Measurements from ENCODE around the gene EEF2.

Gene EEF2

DNA sequence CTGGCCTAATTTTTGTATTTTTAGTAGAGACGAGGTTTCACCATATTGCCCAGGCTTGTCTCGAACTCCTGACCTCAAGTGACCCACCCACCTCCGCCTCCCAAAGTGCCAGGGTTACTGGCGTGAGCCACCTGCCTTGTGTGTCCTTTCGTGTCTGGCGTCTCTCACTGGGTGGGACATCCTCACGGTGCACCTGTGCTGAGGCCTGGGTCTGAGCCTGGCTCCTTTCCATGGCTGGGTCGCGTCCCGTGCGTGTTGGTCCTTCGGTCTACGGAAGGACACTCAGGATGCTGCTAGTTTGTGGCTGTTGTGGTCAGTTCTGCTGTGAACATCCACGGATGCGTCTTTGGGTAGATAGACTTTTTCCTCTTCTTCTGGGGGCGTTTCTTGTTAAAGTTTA, 41.9 kb upstream of the EEF2 start:
- no peak for TF ChIP-seq NFIC (IDR thresholded peaks at IDR 0.05)
- TF ChIP-seq CEBPB (IDR thresholded peaks at IDR 0.05) = no peak
- no peak for TF ChIP-seq TAF1 (IDR thresholded peaks at IDR 0.05; ENCODE audit: low read depth)
- no peak for TF ChIP-seq TCF12 (IDR thresholded peaks at IDR 0.05; ENCODE audit: low read depth)
- TF ChIP-seq EGR1 (IDR thresholded peaks at IDR 0.05) = no peak

- no peak for TF ChIP-seq EP300 (IDR thresholded peaks at IDR 0.05; ENCODE audit: borderline replicate concordance)
- TF ChIP-seq CREB1 (IDR thresholded peaks at IDR 0.05; ENCODE audit: low read depth) = no peak
- no peak for TF ChIP-seq ZBTB7A (IDR thresholded peaks at IDR 0.05; ENCODE audit: low read depth)
- no peak for TF ChIP-seq NFIC (IDR thresholded peaks at IDR 0.05)
- no peak for TF ChIP-seq TEAD4 (IDR thresholded peaks at IDR 0.05)
- TF ChIP-seq RAD21 (IDR thresholded peaks at IDR 0.05; ENCODE audit: low read depth) = no peak
- TF ChIP-seq CEBPB (IDR thresholded peaks at IDR 0.05) = no peak
- TF ChIP-seq TCF12 (IDR thresholded peaks at IDR 0.05; ENCODE audit: low read depth) = no peak
- no peak for TF ChIP-seq FOXM1 (IDR thresholded peaks at IDR 0.05; ENCODE audit: borderline replicate concordance, low read depth)
- no peak for TF ChIP-seq YY1 (IDR thresholded peaks at IDR 0.05; ENCODE audit: low read depth)
These were observed 40.1 kb upstream of the EEF2 start for GRCh38 chr19:4025317-4025716.

DNA sequence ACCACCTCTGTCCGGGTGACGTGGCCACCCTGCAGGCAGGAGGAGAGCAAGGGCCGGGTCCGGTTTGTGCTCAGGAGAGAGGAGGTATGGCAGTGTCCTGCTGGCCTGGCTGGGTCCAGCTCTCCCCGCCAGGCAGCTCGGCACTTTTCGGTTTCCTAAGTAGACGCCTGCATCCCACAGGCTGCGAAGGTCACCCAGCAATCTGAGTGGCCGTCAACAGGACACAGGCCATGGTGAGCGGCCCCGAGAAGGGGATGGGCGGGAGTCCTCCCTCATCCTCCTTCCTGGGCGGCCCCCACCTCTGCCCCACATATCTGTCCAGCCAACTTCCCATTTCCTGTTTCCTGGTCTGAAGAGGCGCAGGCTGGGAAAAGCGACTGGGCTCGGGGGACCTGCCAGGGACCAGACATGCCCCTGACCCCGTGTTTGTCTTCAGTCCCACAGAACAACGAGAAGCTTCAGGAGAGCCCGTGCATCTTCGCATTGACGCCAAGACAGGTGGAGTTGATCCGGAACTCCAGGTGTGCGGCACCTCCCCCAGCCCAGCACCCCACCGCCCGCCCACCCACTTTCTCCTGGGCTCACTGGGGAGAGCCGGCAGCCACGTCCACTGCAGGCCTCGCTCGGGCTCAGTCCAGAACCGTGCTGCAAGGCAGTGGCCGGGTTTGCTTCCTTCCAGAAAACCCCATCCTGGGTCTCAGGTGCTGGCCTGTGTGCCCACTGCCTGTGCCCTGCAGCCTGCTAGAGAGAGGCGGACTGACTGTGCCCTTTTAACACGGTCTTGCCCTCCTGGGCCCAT, 38.5 kb upstream of the EEF2 start:
- TF ChIP-seq USF1 (IDR thresholded peaks at IDR 0.05) (no peak), EP300 (IDR thresholded peaks at IDR 0.05; ENCODE audit: borderline replicate concordance) (no peak), NFIC (IDR thresholded peaks at IDR 0.05) (no peak), CEBPB (IDR thresholded peaks at IDR 0.05) (no peak), CREB1 (IDR thresholded peaks at IDR 0.05; ENCODE audit: low read depth) (no peak), FOXM1 (IDR thresholded peaks at IDR 0.05; ENCODE audit: borderline replicate concordance, low read depth) (no peak), TAF1 (IDR thresholded peaks at IDR 0.05; ENCODE audit: low read depth) (no peak), YY1 (IDR thresholded peaks at IDR 0.05; ENCODE audit: low read depth) (no peak), EGR1 (IDR thresholded peaks at IDR 0.05) (no peak)
- TF ChIP-seq, protein P1, sequence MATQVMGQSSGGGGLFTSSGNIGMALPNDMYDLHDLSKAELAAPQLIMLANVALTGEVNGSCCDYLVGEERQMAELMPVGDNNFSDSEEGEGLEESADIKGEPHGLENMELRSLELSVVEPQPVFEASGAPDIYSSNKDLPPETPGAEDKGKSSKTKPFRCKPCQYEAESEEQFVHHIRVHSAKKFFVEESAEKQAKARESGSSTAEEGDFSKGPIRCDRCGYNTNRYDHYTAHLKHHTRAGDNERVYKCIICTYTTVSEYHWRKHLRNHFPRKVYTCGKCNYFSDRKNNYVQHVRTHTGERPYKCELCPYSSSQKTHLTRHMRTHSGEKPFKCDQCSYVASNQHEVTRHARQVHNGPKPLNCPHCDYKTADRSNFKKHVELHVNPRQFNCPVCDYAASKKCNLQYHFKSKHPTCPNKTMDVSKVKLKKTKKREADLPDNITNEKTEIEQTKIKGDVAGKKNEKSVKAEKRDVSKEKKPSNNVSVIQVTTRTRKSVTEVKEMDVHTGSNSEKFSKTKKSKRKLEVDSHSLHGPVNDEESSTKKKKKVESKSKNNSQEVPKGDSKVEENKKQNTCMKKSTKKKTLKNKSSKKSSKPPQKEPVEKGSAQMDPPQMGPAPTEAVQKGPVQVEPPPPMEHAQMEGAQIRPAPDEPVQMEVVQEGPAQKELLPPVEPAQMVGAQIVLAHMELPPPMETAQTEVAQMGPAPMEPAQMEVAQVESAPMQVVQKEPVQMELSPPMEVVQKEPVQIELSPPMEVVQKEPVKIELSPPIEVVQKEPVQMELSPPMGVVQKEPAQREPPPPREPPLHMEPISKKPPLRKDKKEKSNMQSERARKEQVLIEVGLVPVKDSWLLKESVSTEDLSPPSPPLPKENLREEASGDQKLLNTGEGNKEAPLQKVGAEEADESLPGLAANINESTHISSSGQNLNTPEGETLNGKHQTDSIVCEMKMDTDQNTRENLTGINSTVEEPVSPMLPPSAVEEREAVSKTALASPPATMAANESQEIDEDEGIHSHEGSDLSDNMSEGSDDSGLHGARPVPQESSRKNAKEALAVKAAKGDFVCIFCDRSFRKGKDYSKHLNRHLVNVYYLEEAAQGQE (IDR thresholded peaks at IDR 0.05; ENCODE audit: low read depth) = no peak

DNA sequence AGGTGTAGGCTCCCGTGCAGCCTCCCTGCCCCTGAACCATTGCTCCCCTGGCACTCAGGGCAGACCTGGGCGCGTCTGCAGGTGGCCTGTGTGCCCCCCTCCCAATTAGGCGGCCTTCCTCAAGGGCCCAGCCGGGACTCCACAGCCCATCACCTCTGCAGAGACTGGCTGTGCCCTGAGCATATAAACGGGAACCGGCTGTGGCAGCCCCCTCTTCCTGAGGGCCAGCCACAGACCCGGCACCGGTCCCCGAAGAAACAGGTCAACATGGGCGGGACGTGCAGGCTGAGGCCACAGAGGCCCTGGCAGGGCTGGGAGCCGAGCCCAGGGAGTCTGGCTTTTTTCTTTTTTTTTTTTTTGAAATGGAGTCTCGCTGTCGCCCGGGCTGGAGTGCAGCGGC, 34.3 kb upstream of the EEF2 start:
- TF ChIP-seq, protein P1 (IDR thresholded peaks at IDR 0.05; ENCODE audit: low read depth) = no peak
- TF ChIP-seq TCF12 (IDR thresholded peaks at IDR 0.05; ENCODE audit: low read depth) (no peak), TEAD4 (IDR thresholded peaks at IDR 0.05) (no peak), MAX (IDR thresholded peaks at IDR 0.05) (no peak), USF1 (IDR thresholded peaks at IDR 0.05) (no peak), FOXM1 (IDR thresholded peaks at IDR 0.05; ENCODE audit: borderline replicate concordance, low read depth) (no peak), RAD21 (IDR thresholded peaks at IDR 0.05; ENCODE audit: low read depth) (no peak), ZBTB7A (IDR thresholded peaks at IDR 0.05; ENCODE audit: low read depth) (no peak), YY1 (IDR thresholded peaks at IDR 0.05; ENCODE audit: low read depth) (no peak), CREB1 (IDR thresholded peaks at IDR 0.05; ENCODE audit: low read depth) (no peak), EGR1 (IDR thresholded peaks at IDR 0.05) (no peak), TAF1 (IDR thresholded peaks at IDR 0.05; ENCODE audit: low read depth) (no peak), EP300 (IDR thresholded peaks at IDR 0.05; ENCODE audit: borderline replicate concordance) (no peak), NFIC (IDR thresholded peaks at IDR 0.05) (no peak)

GRCh38 chr19:4018775-4019504, 33.7 kb upstream of the EEF2 start:
- TF ChIP-seq EP300 (IDR thresholded peaks at IDR 0.05; ENCODE audit: borderline replicate concordance) (no peak), TCF12 (IDR thresholded peaks at IDR 0.05; ENCODE audit: low read depth) (no peak), RAD21 (IDR thresholded peaks at IDR 0.05; ENCODE audit: low read depth) (no peak), ZBTB7A (IDR thresholded peaks at IDR 0.05; ENCODE audit: low read depth) (no peak), NFIC (IDR thresholded peaks at IDR 0.05) (no peak), FOXM1 (IDR thresholded peaks at IDR 0.05; ENCODE audit: borderline replicate concordance, low read depth) (no peak), CREB1 (IDR thresholded peaks at IDR 0.05; ENCODE audit: low read depth) (no peak), TEAD4 (IDR thresholded peaks at IDR 0.05) (no peak), YY1 (IDR thresholded peaks at IDR 0.05; ENCODE audit: low read depth) (no peak), USF1 (IDR thresholded peaks at IDR 0.05) (no peak), MAX (IDR thresholded peaks at IDR 0.05) (no peak), EGR1 (IDR thresholded peaks at IDR 0.05) (no peak), TAF1 (IDR thresholded peaks at IDR 0.05; ENCODE audit: low read depth) (no peak), CEBPB (IDR thresholded peaks at IDR 0.05) (no peak)
- TF ChIP-seq, protein P1 (IDR thresholded peaks at IDR 0.05; ENCODE audit: low read depth) = no peak

Measured in Ishikawa (cell line).